Measurements from ENCODE around the gene POLR2H.

POLR2H gene

DNA sequence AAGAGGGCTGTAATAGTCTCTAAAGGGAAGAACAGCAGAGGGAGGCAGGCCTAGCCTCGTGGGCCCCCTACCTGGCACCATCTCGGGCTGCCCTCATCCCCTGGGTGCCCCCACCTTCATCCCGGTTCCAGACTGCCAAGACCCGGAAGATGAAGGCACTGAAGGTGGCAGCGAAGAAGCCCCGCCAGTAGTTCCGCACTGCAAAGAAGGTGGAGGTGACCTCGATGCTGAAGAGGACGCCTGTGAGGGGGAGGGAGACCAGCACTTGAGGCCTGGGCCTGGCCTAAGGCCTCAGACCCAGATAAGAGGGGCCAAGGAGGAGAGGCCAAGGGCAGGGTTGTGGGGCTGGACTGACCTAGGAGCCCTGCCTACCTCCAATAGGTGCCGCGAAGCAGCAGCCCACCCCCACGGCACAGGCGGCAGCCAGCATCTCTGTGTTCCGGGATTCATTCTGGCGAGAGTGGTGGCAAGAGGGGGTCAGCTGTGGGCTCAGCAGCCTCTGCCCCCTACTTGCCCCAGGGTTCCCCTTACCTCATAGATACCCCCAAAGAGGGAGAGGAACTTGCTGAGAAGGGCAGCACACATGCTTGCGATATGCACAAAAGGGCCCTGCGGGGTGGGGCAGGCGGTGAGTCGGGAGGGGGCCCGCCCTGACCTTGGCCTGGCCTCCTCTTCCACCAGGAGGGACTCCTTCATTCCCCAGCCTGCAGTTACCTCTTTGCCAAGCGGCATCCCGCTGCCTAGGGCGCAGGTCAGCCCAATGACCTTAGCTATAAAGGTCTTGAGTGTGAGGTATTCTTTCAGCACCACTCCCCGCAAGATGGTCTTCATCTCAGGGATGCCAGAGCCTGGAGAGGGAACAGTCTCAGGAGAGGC, 4.0 kb upstream of the POLR2H start:
- Histone ChIP-seq H3K27ac (ENCODE audit: low read depth, low read length) (no peak overlapping the region), H3K9me3 (ENCODE audit: control insufficient read depth, insufficient read depth, low read length) (no peaks in the 10 kb centered on the region), H3F3A (ENCODE audit: control insufficient read depth, insufficient read depth) (no peaks in the 10 kb centered on the region), H4K20me1 (ENCODE audit: control insufficient read depth, insufficient read depth, low read depth, low read length) (no peaks in the 10 kb centered on the region), H3K9me2 (replicated peaks; ENCODE audit: control insufficient read depth, low read length) (no peaks in the 10 kb centered on the region), H3K4me2 (ENCODE audit: low read length) (no peak overlapping the region), H3K27me3 (ENCODE audit: control insufficient read depth, low read length) (no peaks in the 10 kb centered on the region), H3K4me1 (ENCODE audit: control insufficient read depth, low read length) (peaks cover 13% of the 10 kb centered on the region), H3K36me3 (ENCODE audit: control insufficient read depth, low read length) (peaks cover 6% of the 10 kb centered on the region; the same call in 1 of the 2 replicates), H3K4me3 (ENCODE audit: low read length) (no peak overlapping the region), H3K79me2 (ENCODE audit: control insufficient read depth, low read length) (peaks cover 8% of the 10 kb centered on the region)
- TF ChIP-seq EZH2phosphoT487 (IDR thresholded peaks at IDR 0.05; ENCODE audit: borderline replicate concordance, low read length), result no peak
- TF ChIP-seq CTCF (IDR thresholded peaks at IDR 0.05; ENCODE audit: low read depth, low read length, poor library complexity, severe bottlenecking), result no peak

- H3K79me2 ChIP-seq (ENCODE audit: control insufficient read depth, low read length), result peaks cover 13% of the 10 kb centered on the region
- H3K4me3 ChIP-seq (ENCODE audit: low read length), result no peak overlapping the region
- H3K27me3 ChIP-seq (ENCODE audit: control insufficient read depth, low read length), result no peaks in the 10 kb centered on the region
- TF ChIP-seq CTCF (IDR thresholded peaks at IDR 0.05; ENCODE audit: low read depth, low read length, poor library complexity, severe bottlenecking), result no peak
- TF ChIP-seq EZH2phosphoT487 (IDR thresholded peaks at IDR 0.05; ENCODE audit: borderline replicate concordance, low read length), result no peak
- no peaks in the 10 kb centered on the region for H4K20me1 ChIP-seq (ENCODE audit: control insufficient read depth, insufficient read depth, low read depth, low read length)
- peaks cover 6% of the 10 kb centered on the region; the same call in 1 of the 2 replicates for H3K36me3 ChIP-seq (ENCODE audit: control insufficient read depth, low read length)
- H3K27ac ChIP-seq (ENCODE audit: low read depth, low read length), result no peak overlapping the region
- H3F3A ChIP-seq (ENCODE audit: control insufficient read depth, insufficient read depth), result no peaks in the 10 kb centered on the region
- no peaks in the 10 kb centered on the region for H3K9me3 ChIP-seq (ENCODE audit: control insufficient read depth, insufficient read depth, low read length)
- no peak overlapping the region for H3K4me2 ChIP-seq (ENCODE audit: low read length)
- H3K4me1 ChIP-seq (ENCODE audit: control insufficient read depth, low read length), result peaks cover 13% of the 10 kb centered on the region
- H3K9me2 ChIP-seq (replicated peaks; ENCODE audit: control insufficient read depth, low read length), result no peaks in the 10 kb centered on the region
Measured at GRCh38 chr3:184358124-184358767, 3.3 kb upstream of the POLR2H start.

- H3K9me2 ChIP-seq (replicated peaks; ENCODE audit: control insufficient read depth, low read length), result no peaks in the 10 kb centered on the region
- no peaks in the 10 kb centered on the region for H3K9me3 ChIP-seq (ENCODE audit: control insufficient read depth, insufficient read depth, low read length)
- H3K4me1 ChIP-seq (ENCODE audit: control insufficient read depth, low read length), result peaks cover 14% of the 10 kb centered on the region
- no peak overlapping the region for H3K27ac ChIP-seq (ENCODE audit: low read depth, low read length)
- no peak overlapping the region for H3K4me3 ChIP-seq (ENCODE audit: low read length)
- no peak overlapping the region for H3K4me2 ChIP-seq (ENCODE audit: low read length)
- no peaks in the 10 kb centered on the region for H3F3A ChIP-seq (ENCODE audit: control insufficient read depth, insufficient read depth)
- peaks cover 20% of the 10 kb centered on the region for H3K79me2 ChIP-seq (ENCODE audit: control insufficient read depth, low read length)
- H3K36me3 ChIP-seq (ENCODE audit: control insufficient read depth, low read length), result peaks cover 13% of the 10 kb centered on the region; the same call in 1 of the 2 replicates
- no peaks in the 10 kb centered on the region for H4K20me1 ChIP-seq (ENCODE audit: control insufficient read depth, insufficient read depth, low read depth, low read length)
- H3K27me3 ChIP-seq (ENCODE audit: control insufficient read depth, low read length), result no peaks in the 10 kb centered on the region
- TF ChIP-seq CTCF (IDR thresholded peaks at IDR 0.05; ENCODE audit: low read depth, low read length, poor library complexity, severe bottlenecking) (no peak), EZH2phosphoT487 (IDR thresholded peaks at IDR 0.05; ENCODE audit: borderline replicate concordance, low read length) (no peak)
Measured at GRCh38 chr3:184358921-184359350, 2.6 kb upstream of the POLR2H start.

Measured in DOHH2 (cell line).